Measurements from ENCODE around the gene PGM1. TPM values are rescaled to one million over a fixed set of nuclear protein-coding genes. Genes with fewer than 3 reads are reported as not detected.

PGM1 gene
- total and polyA plus RNA-seq, 9 of the 15 experiments (the other 6 are each of a cell fraction or from before 2014, with no cell fraction given): 0.03 to 0.31 (median 0.09) TPM; not detected in 5

DNA sequence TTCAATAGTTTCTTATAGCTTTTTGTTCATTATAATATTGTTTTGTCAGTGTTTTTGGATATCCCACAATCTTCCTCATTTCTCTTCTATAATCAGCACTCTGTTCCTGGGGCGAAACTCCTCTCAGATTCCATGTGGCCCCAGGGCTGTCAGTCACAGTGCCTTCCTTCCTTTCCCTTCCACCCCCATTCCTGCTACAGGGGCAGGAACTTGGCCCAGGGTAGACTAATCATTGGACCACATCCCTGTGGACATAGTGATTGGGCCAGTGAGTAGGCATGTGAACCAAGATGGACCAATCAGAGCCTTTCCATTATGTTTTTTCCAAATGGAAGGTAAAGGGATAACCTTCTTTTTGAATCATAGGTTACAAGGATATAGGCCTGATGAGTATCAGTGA, 78.3 kb downstream of the PGM1 start:
- peak in 1 of 4 experiments; percentile 17 for DNase-seq (ENCODE audit: extremely low read depth in 1 of 4, low spot score in 3 of 4)
- POLR2A ChIA-PET: interaction anchor here (1.1 kb wide), 1 partner anchor 10 kb away, joined by 3 read pairs; no protein-coding TSS in a partner anchor
- CTCF ChIA-PET (ENCODE audit: low intra/inter-chr PET ratio): no interaction called here
- TF ChIP-seq ZNF224 (CRISPR knock-in tag; IDR thresholded peaks at IDR 0.05) (no peak), SLC30A9 (CRISPR knock-in tag; IDR thresholded peaks at IDR 0.05) (no peak)
- TF ChIP-seq, protein P1, sequence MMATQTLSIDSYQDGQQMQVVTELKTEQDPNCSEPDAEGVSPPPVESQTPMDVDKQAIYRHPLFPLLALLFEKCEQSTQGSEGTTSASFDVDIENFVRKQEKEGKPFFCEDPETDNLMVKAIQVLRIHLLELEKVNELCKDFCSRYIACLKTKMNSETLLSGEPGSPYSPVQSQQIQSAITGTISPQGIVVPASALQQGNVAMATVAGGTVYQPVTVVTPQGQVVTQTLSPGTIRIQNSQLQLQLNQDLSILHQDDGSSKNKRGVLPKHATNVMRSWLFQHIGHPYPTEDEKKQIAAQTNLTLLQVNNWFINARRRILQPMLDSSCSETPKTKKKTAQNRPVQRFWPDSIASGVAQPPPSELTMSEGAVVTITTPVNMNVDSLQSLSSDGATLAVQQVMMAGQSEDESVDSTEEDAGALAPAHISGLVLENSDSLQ (IDR thresholded peaks at IDR 0.05): 0 out of 2 replicates have a peak, but pooled peaks have one; percentile 31
- H3K9ac ChIP-seq (ENCODE audit: insufficient read depth in 1 of 2, low read depth in 2 of 2, low read length in 2 of 2): no peak overlapping the region
- intact Hi-C loops (cut with micrococcal nuclease): loop anchor here (5.0 kb wide), 1 partner anchor 571 kb away; no protein-coding TSS in a partner anchor
- no peaks in the 10 kb centered on the region for H3K36me3 ChIP-seq (ENCODE audit: control insufficient read depth, insufficient read depth, low read length)
- H3K79me2 ChIP-seq (ENCODE audit: control insufficient read depth, insufficient read depth, low read length): no peaks in the 10 kb centered on the region
- FAIRE-seq: no peak
- H3K4me1 ChIP-seq (replicated peaks in 1 of 2; ENCODE audit: control insufficient read depth in 2 of 2, insufficient read depth in 2 of 2, low read length in 2 of 2): no peaks in the 10 kb centered on the region
- no peaks in the 10 kb centered on the region for H3K9me3 ChIP-seq (replicated peaks; ENCODE audit: control insufficient read depth, insufficient read depth, low read depth, low read length)
- H3K9me1 ChIP-seq (ENCODE audit: control insufficient read depth, insufficient read depth, low read length): no peaks in the 10 kb centered on the region
- H3K27ac ChIP-seq (ENCODE audit: extremely low read depth, low read depth, low read length): no peak overlapping the region
- no peak for ATAC-seq
- H4K20me1 ChIP-seq (replicated peaks; ENCODE audit: control insufficient read depth, insufficient read depth, low read length): no peaks in the 10 kb centered on the region
- in situ Hi-C loops (cut with MboI): no loop called here
- H3K4me2 ChIP-seq (ENCODE audit: insufficient read depth, low read length): no peak overlapping the region
- H2AFZ ChIP-seq (ENCODE audit: low read depth, low read length): no peak overlapping the region
- BruUV-seq (replicated peaks): no TSS peak
- WGBS (ENCODE audit: insufficient coverage, low coverage, missing lambda C conversion rate): 0% methylated on average over 1 of the region's 1 CpG
- H3K4me3 ChIP-seq: no peak overlapping the region
- peaks cover 2 to 21% of the 10 kb centered on the region in 2 experiments; a peak in 2 of 5 replicates for H3K27me3 ChIP-seq (ENCODE audit: control insufficient read depth in 2 of 2, insufficient read depth in 2 of 2, low read length in 2 of 2)

DNA sequence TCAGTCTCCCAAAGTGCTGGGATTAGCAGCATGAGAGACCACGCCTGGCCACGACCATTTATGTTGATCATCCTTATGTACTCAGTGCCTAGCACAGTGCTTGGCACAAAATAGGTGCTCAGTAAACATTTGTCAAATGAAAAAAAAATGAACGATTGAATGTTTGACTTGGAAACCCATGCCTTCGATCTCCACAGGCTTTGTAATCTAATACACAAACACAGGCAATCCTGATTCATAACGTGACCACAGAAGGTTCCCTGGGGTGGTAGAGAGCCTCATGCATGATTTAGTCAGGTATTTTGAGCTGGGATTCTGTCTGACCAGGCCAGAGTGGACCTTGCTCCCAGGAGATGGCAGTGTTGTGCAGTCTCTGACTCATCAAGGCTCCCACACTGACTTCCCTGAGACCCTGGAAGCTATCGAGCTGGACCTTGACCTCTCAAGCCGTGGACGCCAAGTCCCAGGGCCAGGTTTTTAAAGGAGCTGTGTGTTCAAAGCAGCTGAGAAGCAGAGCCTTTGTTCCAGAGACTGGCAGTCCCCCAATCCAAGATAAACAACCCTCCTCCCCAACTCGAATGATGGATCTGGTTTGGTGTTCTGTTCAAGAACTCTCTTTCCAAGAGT, 81.1 kb downstream of the PGM1 start:
- ATAC-seq: peak; percentile 96
- in situ Hi-C loops (cut with MboI): no loop called here
- TF ChIP-seq CXXC5 (CRISPR knock-in tag; IDR thresholded peaks at IDR 0.05) (no peak), GABPB2 (CRISPR knock-in tag; conservative IDR thresholded peaks at IDR 0.05) (no peak), CC2D1A (IDR thresholded peaks at IDR 0.05) (no peak), SMC3 (conservative IDR thresholded peaks at IDR 0.05; ENCODE audit: insufficient read depth, low read depth, low read length) (0 out of 2 replicates have a peak, but pooled peaks have one; percentile 37), TARDBP (IDR thresholded peaks at IDR 0.05) (no peak), SRF (CRISPR knock-in tag; IDR thresholded peaks at IDR 0.05) (no peak)
- TF ChIP-seq, protein P2, sequence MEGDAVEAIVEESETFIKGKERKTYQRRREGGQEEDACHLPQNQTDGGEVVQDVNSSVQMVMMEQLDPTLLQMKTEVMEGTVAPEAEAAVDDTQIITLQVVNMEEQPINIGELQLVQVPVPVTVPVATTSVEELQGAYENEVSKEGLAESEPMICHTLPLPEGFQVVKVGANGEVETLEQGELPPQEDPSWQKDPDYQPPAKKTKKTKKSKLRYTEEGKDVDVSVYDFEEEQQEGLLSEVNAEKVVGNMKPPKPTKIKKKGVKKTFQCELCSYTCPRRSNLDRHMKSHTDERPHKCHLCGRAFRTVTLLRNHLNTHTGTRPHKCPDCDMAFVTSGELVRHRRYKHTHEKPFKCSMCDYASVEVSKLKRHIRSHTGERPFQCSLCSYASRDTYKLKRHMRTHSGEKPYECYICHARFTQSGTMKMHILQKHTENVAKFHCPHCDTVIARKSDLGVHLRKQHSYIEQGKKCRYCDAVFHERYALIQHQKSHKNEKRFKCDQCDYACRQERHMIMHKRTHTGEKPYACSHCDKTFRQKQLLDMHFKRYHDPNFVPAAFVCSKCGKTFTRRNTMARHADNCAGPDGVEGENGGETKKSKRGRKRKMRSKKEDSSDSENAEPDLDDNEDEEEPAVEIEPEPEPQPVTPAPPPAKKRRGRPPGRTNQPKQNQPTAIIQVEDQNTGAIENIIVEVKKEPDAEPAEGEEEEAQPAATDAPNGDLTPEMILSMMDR (IDR thresholded peaks at IDR 0.05 in 2 of 3, conservative IDR thresholded peaks at IDR 0.05 in 1 of 3; ENCODE audit: insufficient read depth in 2 of 3, low read depth in 1 of 3, low read length in 3 of 3): peak; percentile 59 to 68 (median 62)

More for the DNA sequence above, 81.1 kb downstream of the PGM1 start:
- Histone ChIP-seq H3K4me1 (replicated peaks in 1 of 2; ENCODE audit: control insufficient read depth in 2 of 2, insufficient read depth in 2 of 2, low read length in 2 of 2) (no peaks in the 10 kb centered on the region), H3K36me3 (ENCODE audit: control insufficient read depth, insufficient read depth, low read length) (no peaks in the 10 kb centered on the region), H3K4me3 (no peak overlapping the region), H3K79me2 (ENCODE audit: control insufficient read depth, insufficient read depth, low read length) (no peaks in the 10 kb centered on the region), H4K20me1 (replicated peaks; ENCODE audit: control insufficient read depth, insufficient read depth, low read length) (no peaks in the 10 kb centered on the region), H3K9me1 (ENCODE audit: control insufficient read depth, insufficient read depth, low read length) (no peaks in the 10 kb centered on the region), H2AFZ (ENCODE audit: low read depth, low read length) (no peak overlapping the region), H3K27ac (ENCODE audit: extremely low read depth, low read depth, low read length) (no peak overlapping the region), H3K9me3 (replicated peaks; ENCODE audit: control insufficient read depth, insufficient read depth, low read depth, low read length) (no peaks in the 10 kb centered on the region), H3K4me2 (ENCODE audit: insufficient read depth, low read length) (no peak overlapping the region), H3K27me3 (ENCODE audit: control insufficient read depth in 2 of 2, insufficient read depth in 2 of 2, low read length in 2 of 2) (peaks cover 2 to 23% of the 10 kb centered on the region in 2 experiments; a peak in 2 of 5 replicates), H3K9ac (ENCODE audit: insufficient read depth in 1 of 2, low read depth in 2 of 2, low read length in 2 of 2) (no peak overlapping the region)
- intact Hi-C loops (cut with micrococcal nuclease): loop anchor here (1.0 to 5.0 kb wide), 2 partner anchors 463 to 568 kb away; no protein-coding TSS in a partner anchor
- WGBS (ENCODE audit: insufficient coverage, low coverage, missing lambda C conversion rate): 0% methylated on average over 9 of the region's 9 CpGs
- CTCF ChIA-PET (ENCODE audit: low intra/inter-chr PET ratio): interaction anchor here (0.7 to 1.2 kb wide), 2 partner anchors 569 to 572 kb away, joined by 3 read pairs; no protein-coding TSS in a partner anchor
- BruUV-seq (replicated peaks): no TSS peak
- DNase-seq (ENCODE audit: extremely low read depth in 1 of 4, low spot score in 3 of 4) (peak; percentile 41 to 59 (median 50)), FAIRE-seq (peak; percentile 81)
- POLR2A ChIA-PET: no interaction called here

All from K562 (cell line).